OCI-LY1 (cell line): ENCODE data around the gene SNED1.

ENCODE experiments used
- EZH2 ChIP-seq: fragments of 200-600 bp; sonication (generic), shearing (Covaris generic); IDR thresholded peaks from 2 replicates; pipeline ENCODE4 v1.8.0; 2017; ENCODE audit warnings: borderline replicate concordance, mixed run types, mild to moderate bottlenecking, antibody characterized with exemption, low read length, moderate library complexity, mixed read lengths
- TF ChIP-seq, protein P1 (sequence below): fragments of 200-600 bp; sonication (generic), shearing (Covaris generic); IDR thresholded peaks from 2 replicates; pipeline ENCODE4 v1.5.1; 2017; ENCODE audit warnings: mild to moderate bottlenecking, antibody characterized with exemption, low read length, moderate library complexity, mixed read lengths

DNA sequence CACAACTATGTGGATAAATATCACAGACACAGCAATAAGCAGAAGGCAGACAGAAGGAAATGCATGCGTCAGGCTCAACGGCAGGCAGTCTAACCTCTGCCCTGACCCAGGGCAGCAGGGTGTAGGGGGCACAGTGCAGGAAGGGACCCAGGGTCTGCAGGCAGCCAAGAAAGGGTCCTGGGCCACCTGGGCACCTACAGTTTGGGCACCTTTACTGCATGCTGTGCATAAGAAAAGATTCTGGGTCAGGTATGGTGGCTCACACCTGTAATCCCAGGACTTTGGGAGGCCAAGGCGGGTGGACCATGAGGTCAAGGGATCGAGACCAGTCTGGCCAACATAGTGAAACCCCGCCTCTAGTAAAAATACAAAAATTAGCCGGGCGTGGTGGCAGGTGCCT, 133.1 kb downstream of the SNED1 start:
- TF ChIP-seq, protein P1, sequence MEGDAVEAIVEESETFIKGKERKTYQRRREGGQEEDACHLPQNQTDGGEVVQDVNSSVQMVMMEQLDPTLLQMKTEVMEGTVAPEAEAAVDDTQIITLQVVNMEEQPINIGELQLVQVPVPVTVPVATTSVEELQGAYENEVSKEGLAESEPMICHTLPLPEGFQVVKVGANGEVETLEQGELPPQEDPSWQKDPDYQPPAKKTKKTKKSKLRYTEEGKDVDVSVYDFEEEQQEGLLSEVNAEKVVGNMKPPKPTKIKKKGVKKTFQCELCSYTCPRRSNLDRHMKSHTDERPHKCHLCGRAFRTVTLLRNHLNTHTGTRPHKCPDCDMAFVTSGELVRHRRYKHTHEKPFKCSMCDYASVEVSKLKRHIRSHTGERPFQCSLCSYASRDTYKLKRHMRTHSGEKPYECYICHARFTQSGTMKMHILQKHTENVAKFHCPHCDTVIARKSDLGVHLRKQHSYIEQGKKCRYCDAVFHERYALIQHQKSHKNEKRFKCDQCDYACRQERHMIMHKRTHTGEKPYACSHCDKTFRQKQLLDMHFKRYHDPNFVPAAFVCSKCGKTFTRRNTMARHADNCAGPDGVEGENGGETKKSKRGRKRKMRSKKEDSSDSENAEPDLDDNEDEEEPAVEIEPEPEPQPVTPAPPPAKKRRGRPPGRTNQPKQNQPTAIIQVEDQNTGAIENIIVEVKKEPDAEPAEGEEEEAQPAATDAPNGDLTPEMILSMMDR = no peak
- no peak for TF ChIP-seq EZH2
